ENCODE data around the gene OOSP3.

OOSP3 gene

DNA sequence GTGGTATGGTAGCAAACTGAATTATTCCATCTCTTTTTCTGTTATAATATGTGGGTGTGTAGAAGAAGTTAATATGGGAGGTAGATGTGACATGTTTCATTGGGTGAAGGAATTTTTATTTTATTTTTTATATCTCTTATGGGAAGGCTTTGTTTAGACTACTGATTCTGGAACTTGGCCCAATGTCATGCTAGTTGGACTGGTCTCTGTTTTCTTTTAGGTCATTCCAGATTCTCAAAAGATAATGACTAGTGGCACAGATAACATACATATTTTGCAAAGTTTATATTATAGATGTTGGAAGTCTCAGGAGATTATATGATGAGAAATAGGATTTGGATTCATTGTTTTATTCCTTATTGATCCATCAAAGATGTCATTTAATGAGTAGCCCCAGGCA lies 1.3 kb upstream of the OOSP3 start:
- no peak for TF ChIP-seq RAD21 (IDR thresholded peaks at IDR 0.05; ENCODE audit: low read depth)
- no peak for TF ChIP-seq NFIC (IDR thresholded peaks at IDR 0.05)
- TF ChIP-seq TEAD4 (IDR thresholded peaks at IDR 0.05), result no peak
- TF ChIP-seq CEBPB (IDR thresholded peaks at IDR 0.05), result no peak
- TF ChIP-seq, protein P1, sequence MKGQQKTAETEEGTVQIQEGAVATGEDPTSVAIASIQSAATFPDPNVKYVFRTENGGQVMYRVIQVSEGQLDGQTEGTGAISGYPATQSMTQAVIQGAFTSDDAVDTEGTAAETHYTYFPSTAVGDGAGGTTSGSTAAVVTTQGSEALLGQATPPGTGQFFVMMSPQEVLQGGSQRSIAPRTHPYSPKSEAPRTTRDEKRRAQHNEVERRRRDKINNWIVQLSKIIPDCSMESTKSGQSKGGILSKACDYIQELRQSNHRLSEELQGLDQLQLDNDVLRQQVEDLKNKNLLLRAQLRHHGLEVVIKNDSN (IDR thresholded peaks at IDR 0.05), result no peak
- TF ChIP-seq TAF1 (IDR thresholded peaks at IDR 0.05; ENCODE audit: low read depth), result no peak
- no peak for TF ChIP-seq FOXM1 (IDR thresholded peaks at IDR 0.05; ENCODE audit: borderline replicate concordance, low read depth)
- TF ChIP-seq, protein P2, sequence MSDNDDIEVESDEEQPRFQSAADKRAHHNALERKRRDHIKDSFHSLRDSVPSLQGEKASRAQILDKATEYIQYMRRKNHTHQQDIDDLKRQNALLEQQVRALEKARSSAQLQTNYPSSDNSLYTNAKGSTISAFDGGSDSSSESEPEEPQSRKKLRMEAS (IDR thresholded peaks at IDR 0.05), result no peak
- no peak for TF ChIP-seq EGR1 (IDR thresholded peaks at IDR 0.05)
- no peak for TF ChIP-seq YY1 (IDR thresholded peaks at IDR 0.05; ENCODE audit: low read depth)
- no peak for TF ChIP-seq ZBTB7A (IDR thresholded peaks at IDR 0.05; ENCODE audit: low read depth)

DNA sequence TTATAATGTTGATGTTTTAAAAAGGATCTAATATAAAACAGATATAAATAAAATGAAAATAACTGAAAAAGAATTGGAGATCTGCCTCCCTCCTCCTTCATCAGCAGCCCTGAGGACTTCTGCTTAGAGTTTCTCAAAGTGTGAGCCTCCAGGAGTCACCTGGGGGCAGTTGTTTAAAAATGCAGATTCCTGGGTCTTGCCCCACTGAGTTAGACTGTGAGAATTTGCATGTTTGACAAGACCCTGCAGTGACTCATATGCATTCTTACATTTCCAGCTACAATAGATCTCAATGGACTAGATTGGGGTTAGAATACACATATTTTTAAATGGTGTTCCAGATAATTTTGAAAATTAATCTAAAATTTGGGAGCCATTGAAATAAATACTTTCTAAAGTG lies 798 bp upstream of the OOSP3 start:
- TF ChIP-seq, protein P1 (IDR thresholded peaks at IDR 0.05), result no peak
- no peak for TF ChIP-seq YY1 (IDR thresholded peaks at IDR 0.05; ENCODE audit: low read depth)
- no peak for TF ChIP-seq TCF12 (IDR thresholded peaks at IDR 0.05; ENCODE audit: low read depth)
- TF ChIP-seq EP300 (IDR thresholded peaks at IDR 0.05; ENCODE audit: borderline replicate concordance), result no peak
- TF ChIP-seq, protein P3, sequence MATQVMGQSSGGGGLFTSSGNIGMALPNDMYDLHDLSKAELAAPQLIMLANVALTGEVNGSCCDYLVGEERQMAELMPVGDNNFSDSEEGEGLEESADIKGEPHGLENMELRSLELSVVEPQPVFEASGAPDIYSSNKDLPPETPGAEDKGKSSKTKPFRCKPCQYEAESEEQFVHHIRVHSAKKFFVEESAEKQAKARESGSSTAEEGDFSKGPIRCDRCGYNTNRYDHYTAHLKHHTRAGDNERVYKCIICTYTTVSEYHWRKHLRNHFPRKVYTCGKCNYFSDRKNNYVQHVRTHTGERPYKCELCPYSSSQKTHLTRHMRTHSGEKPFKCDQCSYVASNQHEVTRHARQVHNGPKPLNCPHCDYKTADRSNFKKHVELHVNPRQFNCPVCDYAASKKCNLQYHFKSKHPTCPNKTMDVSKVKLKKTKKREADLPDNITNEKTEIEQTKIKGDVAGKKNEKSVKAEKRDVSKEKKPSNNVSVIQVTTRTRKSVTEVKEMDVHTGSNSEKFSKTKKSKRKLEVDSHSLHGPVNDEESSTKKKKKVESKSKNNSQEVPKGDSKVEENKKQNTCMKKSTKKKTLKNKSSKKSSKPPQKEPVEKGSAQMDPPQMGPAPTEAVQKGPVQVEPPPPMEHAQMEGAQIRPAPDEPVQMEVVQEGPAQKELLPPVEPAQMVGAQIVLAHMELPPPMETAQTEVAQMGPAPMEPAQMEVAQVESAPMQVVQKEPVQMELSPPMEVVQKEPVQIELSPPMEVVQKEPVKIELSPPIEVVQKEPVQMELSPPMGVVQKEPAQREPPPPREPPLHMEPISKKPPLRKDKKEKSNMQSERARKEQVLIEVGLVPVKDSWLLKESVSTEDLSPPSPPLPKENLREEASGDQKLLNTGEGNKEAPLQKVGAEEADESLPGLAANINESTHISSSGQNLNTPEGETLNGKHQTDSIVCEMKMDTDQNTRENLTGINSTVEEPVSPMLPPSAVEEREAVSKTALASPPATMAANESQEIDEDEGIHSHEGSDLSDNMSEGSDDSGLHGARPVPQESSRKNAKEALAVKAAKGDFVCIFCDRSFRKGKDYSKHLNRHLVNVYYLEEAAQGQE (IDR thresholded peaks at IDR 0.05; ENCODE audit: low read depth), result no peak
- no peak for TF ChIP-seq EGR1 (IDR thresholded peaks at IDR 0.05)

DNA sequence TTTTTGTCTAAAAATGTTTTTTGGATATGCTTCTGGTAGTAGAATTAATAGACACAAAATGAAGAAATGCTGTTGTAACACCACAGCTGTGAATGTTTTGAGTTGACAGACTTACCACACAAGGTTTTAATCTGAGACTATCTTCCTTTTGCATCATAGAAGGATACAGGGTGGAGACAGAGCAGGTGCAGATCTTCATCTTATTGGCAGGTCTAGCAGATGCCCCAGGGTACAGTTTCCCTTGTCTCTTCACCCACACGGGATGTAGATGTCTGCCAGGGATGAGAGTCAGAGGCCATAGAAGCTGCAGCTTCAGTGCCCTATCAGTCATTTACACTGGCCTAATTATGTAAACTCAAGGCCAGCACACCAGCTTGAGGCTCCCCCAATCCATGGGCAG lies 985 bp downstream of the OOSP3 start:
- TF ChIP-seq YY1 (IDR thresholded peaks at IDR 0.05; ENCODE audit: low read depth), result no peak
- TF ChIP-seq ZBTB7A (IDR thresholded peaks at IDR 0.05; ENCODE audit: low read depth), result no peak
- no peak for TF ChIP-seq EGR1 (IDR thresholded peaks at IDR 0.05)
- TF ChIP-seq, protein P2 (IDR thresholded peaks at IDR 0.05), result no peak
- TF ChIP-seq FOXM1 (IDR thresholded peaks at IDR 0.05; ENCODE audit: borderline replicate concordance, low read depth), result no peak
- TF ChIP-seq, protein P3 (IDR thresholded peaks at IDR 0.05; ENCODE audit: low read depth), result no peak
- TF ChIP-seq, protein P1 (IDR thresholded peaks at IDR 0.05), result no peak
- no peak for TF ChIP-seq TCF12 (IDR thresholded peaks at IDR 0.05; ENCODE audit: low read depth)
- no peak for TF ChIP-seq CREB1 (IDR thresholded peaks at IDR 0.05; ENCODE audit: low read depth)
- no peak for TF ChIP-seq TAF1 (IDR thresholded peaks at IDR 0.05; ENCODE audit: low read depth)

DNA sequence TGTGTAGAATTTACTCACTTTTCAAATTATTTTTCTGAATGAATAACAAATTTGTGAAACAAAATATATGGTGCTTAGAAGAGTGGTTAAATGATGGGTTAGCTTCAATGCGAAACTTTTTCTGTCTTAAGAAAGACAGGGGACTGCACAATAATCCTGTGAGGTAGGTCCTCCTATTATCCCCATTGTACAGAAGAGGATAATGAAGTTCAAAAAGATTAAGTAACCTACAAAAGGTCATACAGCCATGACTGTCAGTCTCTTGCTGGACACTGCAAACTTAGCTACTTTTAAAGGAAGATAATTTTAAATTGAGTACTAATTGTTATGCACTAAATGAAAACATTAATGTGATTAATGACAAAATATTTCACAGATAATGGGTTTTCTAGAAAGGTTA lies 5.0 kb downstream of the OOSP3 start:
- TF ChIP-seq TAF1 (IDR thresholded peaks at IDR 0.05; ENCODE audit: low read depth) (no peak), CREB1 (IDR thresholded peaks at IDR 0.05; ENCODE audit: low read depth) (no peak), ZBTB7A (IDR thresholded peaks at IDR 0.05; ENCODE audit: low read depth) (no peak), TEAD4 (IDR thresholded peaks at IDR 0.05) (no peak), EGR1 (IDR thresholded peaks at IDR 0.05) (no peak), FOXM1 (IDR thresholded peaks at IDR 0.05; ENCODE audit: borderline replicate concordance, low read depth) (no peak), NFIC (IDR thresholded peaks at IDR 0.05) (no peak)
- TF ChIP-seq, protein P2 (IDR thresholded peaks at IDR 0.05), result no peak
- TF ChIP-seq, protein P1 (IDR thresholded peaks at IDR 0.05), result no peak

DNA sequence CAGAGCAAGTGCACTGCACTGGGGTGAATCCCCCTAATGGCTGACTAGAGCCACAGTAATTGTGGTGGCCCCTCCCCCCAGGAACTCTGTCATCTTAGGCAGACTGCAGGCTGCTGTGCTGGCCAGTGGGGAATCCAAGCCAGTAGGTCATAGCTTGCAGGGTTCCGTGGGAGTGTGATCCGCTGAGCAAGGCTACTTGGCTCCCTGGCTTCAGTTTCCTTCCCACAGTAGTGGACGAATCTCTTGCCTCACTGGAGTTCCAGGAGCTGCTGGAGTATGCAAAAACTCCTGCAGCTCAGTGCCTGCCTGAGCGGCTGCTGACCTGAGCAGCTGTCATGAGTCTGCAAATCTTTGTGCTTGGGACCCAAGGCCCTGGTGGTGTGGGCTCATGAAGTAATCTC lies 13.2 kb downstream of the OOSP3 start:
- TF ChIP-seq, protein P2 (IDR thresholded peaks at IDR 0.05), result no peak
- no peak for TF ChIP-seq EP300 (IDR thresholded peaks at IDR 0.05; ENCODE audit: borderline replicate concordance)
- no peak for TF ChIP-seq NFIC (IDR thresholded peaks at IDR 0.05)
- TF ChIP-seq, protein P3 (IDR thresholded peaks at IDR 0.05; ENCODE audit: low read depth), result no peak
- no peak for TF ChIP-seq CREB1 (IDR thresholded peaks at IDR 0.05; ENCODE audit: low read depth)
- TF ChIP-seq FOXM1 (IDR thresholded peaks at IDR 0.05; ENCODE audit: borderline replicate concordance, low read depth), result no peak
- TF ChIP-seq YY1 (IDR thresholded peaks at IDR 0.05; ENCODE audit: low read depth), result no peak
- TF ChIP-seq, protein P1 (IDR thresholded peaks at IDR 0.05), result no peak
- no peak for TF ChIP-seq TEAD4 (IDR thresholded peaks at IDR 0.05)
